GDM1 (cell line): ENCODE measurements around the gene SUFU.
A peak's percentile ranks its signal among the peaks of the same experiment; 100 is the strongest.
"Not testable (repeated sequence)": the region's sequence is repeated elsewhere in the genome, so short reads cannot be mapped to it uniquely, and the experiment has no call there.

Source experiments
- DNase-seq: peaks from one replicate; lab custom pipeline; 2025; lab: John Stamatoyannopoulos, UW

SUFU gene

GRCh38 chr10:102652170-102652916 is 148.6 kb downstream of the SUFU start:
- DNase-seq = no peak

- DNase-seq = no peak
Measured at GRCh38 chr10:102653060-102653459, 149.3 kb downstream of the SUFU start.

GRCh38 chr10:102654566-102654965 is 150.8 kb downstream of the SUFU start:
- no peak for DNase-seq

- no peak for DNase-seq
Measured at GRCh38 chr10:102654969-102655368, 151.2 kb downstream of the SUFU start.

- DNase-seq = no peak
Measured at GRCh38 chr10:102656026-102656425, 152.3 kb downstream of the SUFU start.

GRCh38 chr10:102656791-102657371 is 153.1 kb downstream of the SUFU start:
- DNase-seq = no peak

- DNase-seq = no peak
Measured at GRCh38 chr10:102657451-102657850, 153.7 kb downstream of the SUFU start.

- DNase-seq = no peak
Measured at GRCh38 chr10:102657984-102658724, 154.4 kb downstream of the SUFU start.

- no peak for DNase-seq
Measured at GRCh38 chr10:102658802-102659201, 155.0 kb downstream of the SUFU start.

- DNase-seq = peak; percentile 51
Measured at GRCh38 chr10:102660888-102661657, 157.3 kb downstream of the SUFU start.

GRCh38 chr10:102661658-102662028 is 157.9 kb downstream of the SUFU start:
- DNase-seq = no peak

GRCh38 chr10:102665904-102666509 is 162.2 kb downstream of the SUFU start:
- DNase-seq = no peak

- not testable (repeated sequence) for DNase-seq
Measured at GRCh38 chr10:102667411-102667810, 163.6 kb downstream of the SUFU start.

GRCh38 chr10:102668326-102669107 is 164.7 kb downstream of the SUFU start:
- no peak for DNase-seq

- DNase-seq = no peak
Measured at GRCh38 chr10:102669206-102670064, 165.7 kb downstream of the SUFU start.

- DNase-seq = no peak
Measured at GRCh38 chr10:102670065-102670670, 166.4 kb downstream of the SUFU start.

GRCh38 chr10:102670871-102671434 is 167.2 kb downstream of the SUFU start:
- DNase-seq = no peak

- no peak for DNase-seq
Measured at GRCh38 chr10:102673236-102673818, 169.6 kb downstream of the SUFU start.
